IMR-90 (cell line): ENCODE data around the gene CAB39. TPM values are rescaled to one million over a fixed set of nuclear protein-coding genes. Genes with fewer than 3 reads are reported as not detected.

Experiments
- ATAC-seq: fragments of 200-7000 bp; cut with Tn5 transposase; 2 replicates; pipeline ENCODE4 v1.9.1; 2020; ENCODE audit warnings: low read depth, mild to moderate bottlenecking, moderate library complexity
- BruUV-seq: library from RNA; stranded (reverse); fragments of 400-500 nt; replicated peaks from 2 replicates; lab custom pipeline; 2021; lab: Mats Ljungman, UMichigan
- CTCF ChIA-PET: fragments of 300-600 bp; formaldehyde crosslinking; extraction: SDS; loops from one replicate; lab custom pipeline; 2021; ENCODE audit warnings: antibody characterized with exemption; lab: Yijun Ruan, JAX
- POLR2A ChIA-PET: fragments of 300-600 bp; sonication (Branson Sonifier 250); formaldehyde crosslinking; loops from one replicate; lab custom pipeline; 2022; ENCODE audit warnings: antibody characterized with exemption; ENCODE audit not compliant: unreplicated experiment; lab: Charles Lee
- DNase-seq: peaks from one replicate; pipeline ENCODE4 v3.0.0; 2013
- H2AFZ ChIP-seq: replicated peaks from 2 replicates; pipeline ENCODE3; 2013; ENCODE audit warnings: low read length, mild to moderate bottlenecking; ENCODE audit not compliant: poor library complexity
- H2AK5ac ChIP-seq: 2 replicates; pipeline ENCODE4 v1.6.1; 2013; ENCODE audit warnings: low read depth, low read length, inconsistent platforms
- H2AK9ac ChIP-seq: replicated peaks from 2 replicates; pipeline ENCODE3; 2013; ENCODE audit warnings: mild to moderate bottlenecking, low read depth, low read length, moderate library complexity; ENCODE audit not compliant: poor library complexity
- H2BK120ac ChIP-seq: 2 replicates; pipeline ENCODE4 v1.6.1; 2013; ENCODE audit warnings: low read depth, low read length, inconsistent platforms
- H2BK15ac ChIP-seq: 3 replicates; pipeline ENCODE4 v1.6.1; 2013; ENCODE audit warnings: low read depth, low read length, inconsistent platforms
- H2BK20ac ChIP-seq: 2 replicates; pipeline ENCODE4 v1.6.1; 2013; ENCODE audit warnings: low read depth, mild to moderate bottlenecking, inconsistent platforms, low read length, moderate library complexity
- H2BK5ac ChIP-seq: 2 replicates; pipeline ENCODE4 v1.6.1; 2013; ENCODE audit warnings: mild to moderate bottlenecking, low read depth, low read length, inconsistent platforms; ENCODE audit not compliant: poor library complexity, severe bottlenecking
- H3K14ac ChIP-seq: replicated peaks from 2 replicates; pipeline ENCODE4 v1.6.1; 2013; ENCODE audit warnings: low read depth, low read length, inconsistent platforms
- H3K18ac ChIP-seq: 2 replicates; pipeline ENCODE4 v1.6.1; 2013; ENCODE audit warnings: low read depth, low read length, control low read depth
- H3K23ac ChIP-seq: 2 replicates; pipeline ENCODE4 v1.6.1; 2013; ENCODE audit warnings: low read depth, low read length, inconsistent platforms
- H3K27ac ChIP-seq: 2 replicates; pipeline ENCODE4 v1.5.1; 2013; ENCODE audit warnings: mild to moderate bottlenecking, control low read depth, low read length; ENCODE audit not compliant: insufficient read depth
- H3K27me3 ChIP-seq: 2 replicates; pipeline ENCODE4 v1.6.1; 2013; ENCODE audit warnings: low read length; ENCODE audit not compliant: control insufficient read depth, insufficient read depth
- H3K36me3 ChIP-seq: 2 replicates; pipeline ENCODE4 v1.6.1; 2013; ENCODE audit warnings: low read length, mixed read lengths; ENCODE audit not compliant: control insufficient read depth, insufficient read depth
- H3K4ac ChIP-seq: 2 replicates; pipeline ENCODE4 v1.6.1; 2013; ENCODE audit warnings: low read depth, low read length, inconsistent platforms
- H3K4me1 ChIP-seq: 2 replicates; pipeline ENCODE4 v1.6.1; 2013; ENCODE audit warnings: low read length, mixed read lengths; ENCODE audit not compliant: control insufficient read depth, insufficient read depth
- H3K4me2 ChIP-seq: 2 replicates; pipeline ENCODE4 v1.6.1; 2013; ENCODE audit warnings: low read depth, mild to moderate bottlenecking, control low read depth, low read length, moderate library complexity
- H3K4me3 ChIP-seq: 2 replicates; pipeline ENCODE4 v1.5.1; 2013; ENCODE audit warnings: low read depth, mild to moderate bottlenecking, control low read depth, low read length, moderate library complexity; ENCODE audit not compliant: insufficient read depth
- H3K56ac ChIP-seq: 2 replicates; pipeline ENCODE4 v1.6.1; 2013; ENCODE audit warnings: low read length, inconsistent platforms; ENCODE audit not compliant: insufficient read depth; ENCODE audit errors: extremely low read depth
- H3K79me1 ChIP-seq, 2 experiments: 2 replicates each; pipeline ENCODE4 v1.6.1; 2013; ENCODE audit warnings: low read length in 2 of 2, inconsistent platforms in 1 of 2, low read depth in 1 of 2
- H3K9ac ChIP-seq: 2 replicates; pipeline ENCODE4 v1.6.1; 2013; ENCODE audit warnings: low read depth, low read length, control low read depth
- H3K9me1 ChIP-seq: 2 replicates; pipeline ENCODE4 v1.6.1; 2013; ENCODE audit warnings: low read length, inconsistent platforms; ENCODE audit not compliant: insufficient read depth
- H3K9me3 ChIP-seq: 2 replicates; pipeline ENCODE4 v1.6.1; 2013; ENCODE audit warnings: low read length; ENCODE audit not compliant: control insufficient read depth, insufficient read depth
- H4K20me1 ChIP-seq: 2 replicates; pipeline ENCODE4 v1.6.1; 2013; ENCODE audit warnings: low read length, inconsistent platforms; ENCODE audit not compliant: insufficient read depth
- H4K5ac ChIP-seq: 2 replicates; pipeline ENCODE4 v1.6.1; 2013; ENCODE audit warnings: mild to moderate bottlenecking, low read depth, low read length, control low read depth
- H4K8ac ChIP-seq, 2 experiments: 2 replicates each; pipeline ENCODE4 v1.6.1; 2013; ENCODE audit warnings: low read depth in 2 of 2, low read length in 2 of 2, control low read depth in 1 of 2, inconsistent platforms in 1 of 2
- H4K91ac ChIP-seq: 2 replicates; pipeline ENCODE4 v1.6.1; 2013; ENCODE audit warnings: low read depth, low read length, inconsistent platforms; ENCODE audit not compliant: insufficient read depth
- CEBPB ChIP-seq: IDR thresholded peaks from 2 replicates; pipeline ENCODE4 v1.6.1; 2012; ENCODE audit warnings: low read depth, low read length, improper control_type of control experiment
- FOS ChIP-seq: fragments of 150-350 bp; IDR thresholded peaks from 2 replicates; pipeline ENCODE4 v1.6.1; 2016; ENCODE audit warnings: low read depth, low read length
- MAFK ChIP-seq: IDR thresholded peaks from 2 replicates; pipeline ENCODE4 v1.6.1; 2012; ENCODE audit warnings: low read depth, low read length, improper control_type of control experiment
- MAZ ChIP-seq: IDR thresholded peaks from 2 replicates; pipeline ENCODE4 v1.6.1; 2012; ENCODE audit warnings: low read depth, mild to moderate bottlenecking, low read length, improper control_type of control experiment, moderate library complexity, borderline replicate concordance
- MXI1 ChIP-seq: IDR thresholded peaks from 2 replicates; pipeline ENCODE4 v1.6.1; 2012; ENCODE audit warnings: low read depth, mild to moderate bottlenecking, low read length, moderate library complexity, borderline replicate concordance
- NFE2L2 ChIP-seq: fragments of 150-350 bp; IDR thresholded peaks from 2 replicates; pipeline ENCODE4 v1.6.1; 2016; ENCODE audit warnings: low read depth, mild to moderate bottlenecking, low read length
- POLR2A ChIP-seq: IDR thresholded peaks from 2 replicates; pipeline ENCODE4 v1.6.1; 2012; ENCODE audit warnings: mild to moderate bottlenecking, low read depth, low read length
- RAD21 ChIP-seq: IDR thresholded peaks from 2 replicates; pipeline ENCODE4 v1.6.1; 2012; ENCODE audit warnings: low read length, improper control_type of control experiment
- RCOR1 ChIP-seq: IDR thresholded peaks from 2 replicates; pipeline ENCODE4 v1.6.1; 2012; ENCODE audit warnings: mild to moderate bottlenecking, low read length, improper control_type of control experiment; ENCODE audit not compliant: insufficient replicate concordance
- RFX5 ChIP-seq: IDR thresholded peaks from 2 replicates; pipeline ENCODE4 v1.8.0; 2012; ENCODE audit warnings: low read depth, mild to moderate bottlenecking, low read length, moderate library complexity
- SMC3 ChIP-seq: fragments of 150-350 bp; IDR thresholded peaks from 2 replicates; pipeline ENCODE4 v1.6.1; 2016; ENCODE audit warnings: low read depth, mild to moderate bottlenecking, antibody characterized with exemption, low read length, moderate library complexity
- WGBS, 2 experiments: methylation state at CpG; one replicate each; pipeline versions ENCODE4 v1.1.5 to v1.1.7; 2013; ENCODE audit warnings: missing lambda C conversion rate in 2 of 2; ENCODE audit not compliant: insufficient read length in 1 of 2; ENCODE audit errors: extremely low coverage in 2 of 2; 5-methylcytosine and 5-hydroxymethylcytosine counted together
- dilution Hi-C: fragments of 300-500 bp; cut with HindIII; formaldehyde crosslinking; loops from one replicate; pipeline ENCODE4 v1.14.3; 2018; ENCODE audit warnings: low sequenced_read_pairs; ENCODE audit not compliant: unreplicated experiment
- in situ Hi-C: fragments of 300-500 bp; cut with MboI; formaldehyde crosslinking; loops from 3 replicates; pipeline ENCODE4 v1.14.3; 2019; ENCODE audit warnings: low sequenced_read_pairs, inconsistent platforms, mixed read lengths
- intact Hi-C: fragments of 100-400 bp; cut with micrococcal nuclease; formaldehyde crosslinking; loops from 2 replicates; pipeline ENCODE4 v1.10.0; 2022
- polyA plus RNA-seq, 3 experiments: library from polyadenylated mRNA; depleted of rRNA; stranded (reverse); fragments of >200 nt; gene quantifications; 2 replicates each; pipeline ENCODE4 v1.2.3, GENCODE V29; 2012; ENCODE audit warnings: low replicate concordance in 1 of 3
- total RNA-seq: library from RNA; depleted of rRNA; stranded (reverse); fragments of >200 nt; gene quantifications from 2 replicates; pipeline ENCODE4 v1.2.3, GENCODE V29; 2012
- TF ChIP-seq, protein P1 (sequence below): fragments of 150-350 bp; IDR thresholded peaks from 2 replicates; pipeline ENCODE4 v1.6.1; 2017; ENCODE audit warnings: mild to moderate bottlenecking, antibody characterized with exemption, low read length, low read depth
- TF ChIP-seq, protein P2 (sequence below): conservative IDR thresholded peaks from 2 replicates; pipeline ENCODE4 v1.5.1; 2012; ENCODE audit warnings: mild to moderate bottlenecking, low read depth, low read length, improper control_type of control experiment
- TF ChIP-seq, protein P3 (sequence below): fragments of 150-350 bp; IDR thresholded peaks from 2 replicates; pipeline ENCODE4 v1.6.1; 2016; ENCODE audit warnings: low read depth, mild to moderate bottlenecking, low read length, moderate library complexity, borderline replicate concordance

CAB39 gene
- total and polyA plus RNA-seq, 2 of the 4 experiments (the other 2 are of a cell fraction): 38.2 to 71.7 TPM

DNA sequence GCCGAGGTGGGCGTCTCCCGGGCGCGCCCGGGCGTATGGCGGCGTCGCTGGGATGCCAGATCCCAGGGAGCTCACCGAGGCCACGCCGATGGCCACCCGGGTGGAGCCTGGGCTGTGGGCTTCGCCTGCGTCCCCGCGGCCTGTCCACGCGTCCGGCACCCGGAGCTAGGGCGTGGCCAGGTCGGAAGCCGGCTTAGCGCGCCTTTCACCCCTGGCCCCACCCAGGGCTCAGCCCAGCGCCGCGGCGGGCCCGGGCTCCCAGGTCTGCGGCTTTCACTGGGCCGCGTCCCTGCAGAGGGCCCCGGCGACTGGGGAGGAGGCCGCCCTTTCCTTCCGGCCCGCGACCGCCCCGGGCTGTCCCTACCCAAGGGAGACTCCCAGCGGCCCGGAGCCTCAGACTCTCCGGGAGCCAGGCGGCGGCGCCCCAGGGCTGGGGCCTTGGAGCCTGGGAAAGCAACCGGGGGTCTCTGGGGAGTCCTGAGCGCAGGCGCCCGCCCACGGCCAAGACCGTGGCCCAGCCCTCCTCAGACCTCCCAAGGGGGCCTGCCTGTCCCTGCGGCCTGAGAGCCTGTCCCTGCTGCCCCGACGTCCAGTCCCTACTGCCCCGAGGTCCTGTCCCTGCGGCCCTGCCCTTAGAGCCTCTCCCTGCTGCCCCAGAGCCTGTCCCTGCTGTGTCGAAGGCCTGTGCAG lies 115.8 kb downstream of the CAB39 start:
- peaks cover 6% of the 10 kb centered on the region for H3K9me3 ChIP-seq
- H2BK15ac ChIP-seq: no peak overlapping the region
- H3K4me2 ChIP-seq: no peak overlapping the region
- no peaks in the 10 kb centered on the region for H3K9me1 ChIP-seq
- no peak overlapping the region for H3K4ac ChIP-seq
- intact Hi-C loops: no loop called here
- H3K14ac ChIP-seq: no peak overlapping the region
- no peak for DNase-seq
- WGBS, 2 experiments: 27% methylated on average over 39 of the region's 61 CpGs; no CpG with 5 or more reads in 1 of the 2 experiments
- no peak overlapping the region for H2AK5ac ChIP-seq
- no peak overlapping the region for H2BK20ac ChIP-seq
- in situ Hi-C loops: no loop called here
- peak overlapping the region; percentile 80 for H2AFZ ChIP-seq
- POLR2A ChIA-PET: no interaction called here
- no peak overlapping the region for H2BK120ac ChIP-seq
- H4K8ac ChIP-seq: no peak overlapping the region
- H3K36me3 ChIP-seq: no peaks in the 10 kb centered on the region
- dilution Hi-C loops: no loop called here
- H4K91ac ChIP-seq: no peak overlapping the region
- H4K5ac ChIP-seq: no peak overlapping the region
- no peak overlapping the region for H3K56ac ChIP-seq
- CTCF ChIA-PET: no interaction called here
- TF ChIP-seq, protein P1, sequence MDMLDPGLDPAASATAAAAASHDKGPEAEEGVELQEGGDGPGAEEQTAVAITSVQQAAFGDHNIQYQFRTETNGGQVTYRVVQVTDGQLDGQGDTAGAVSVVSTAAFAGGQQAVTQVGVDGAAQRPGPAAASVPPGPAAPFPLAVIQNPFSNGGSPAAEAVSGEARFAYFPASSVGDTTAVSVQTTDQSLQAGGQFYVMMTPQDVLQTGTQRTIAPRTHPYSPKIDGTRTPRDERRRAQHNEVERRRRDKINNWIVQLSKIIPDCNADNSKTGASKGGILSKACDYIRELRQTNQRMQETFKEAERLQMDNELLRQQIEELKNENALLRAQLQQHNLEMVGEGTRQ: no peak
- TF ChIP-seq NFE2L2 (no peak), MXI1 (no peak), MAZ (no peak), FOS (no peak), RAD21 (no peak), CEBPB (no peak), MAFK (no peak), RCOR1 (no peak), RFX5 (no peak), SMC3 (no peak), POLR2A (no peak)
- TF ChIP-seq, protein P2, sequence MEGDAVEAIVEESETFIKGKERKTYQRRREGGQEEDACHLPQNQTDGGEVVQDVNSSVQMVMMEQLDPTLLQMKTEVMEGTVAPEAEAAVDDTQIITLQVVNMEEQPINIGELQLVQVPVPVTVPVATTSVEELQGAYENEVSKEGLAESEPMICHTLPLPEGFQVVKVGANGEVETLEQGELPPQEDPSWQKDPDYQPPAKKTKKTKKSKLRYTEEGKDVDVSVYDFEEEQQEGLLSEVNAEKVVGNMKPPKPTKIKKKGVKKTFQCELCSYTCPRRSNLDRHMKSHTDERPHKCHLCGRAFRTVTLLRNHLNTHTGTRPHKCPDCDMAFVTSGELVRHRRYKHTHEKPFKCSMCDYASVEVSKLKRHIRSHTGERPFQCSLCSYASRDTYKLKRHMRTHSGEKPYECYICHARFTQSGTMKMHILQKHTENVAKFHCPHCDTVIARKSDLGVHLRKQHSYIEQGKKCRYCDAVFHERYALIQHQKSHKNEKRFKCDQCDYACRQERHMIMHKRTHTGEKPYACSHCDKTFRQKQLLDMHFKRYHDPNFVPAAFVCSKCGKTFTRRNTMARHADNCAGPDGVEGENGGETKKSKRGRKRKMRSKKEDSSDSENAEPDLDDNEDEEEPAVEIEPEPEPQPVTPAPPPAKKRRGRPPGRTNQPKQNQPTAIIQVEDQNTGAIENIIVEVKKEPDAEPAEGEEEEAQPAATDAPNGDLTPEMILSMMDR: no peak
- TF ChIP-seq, protein P3, sequence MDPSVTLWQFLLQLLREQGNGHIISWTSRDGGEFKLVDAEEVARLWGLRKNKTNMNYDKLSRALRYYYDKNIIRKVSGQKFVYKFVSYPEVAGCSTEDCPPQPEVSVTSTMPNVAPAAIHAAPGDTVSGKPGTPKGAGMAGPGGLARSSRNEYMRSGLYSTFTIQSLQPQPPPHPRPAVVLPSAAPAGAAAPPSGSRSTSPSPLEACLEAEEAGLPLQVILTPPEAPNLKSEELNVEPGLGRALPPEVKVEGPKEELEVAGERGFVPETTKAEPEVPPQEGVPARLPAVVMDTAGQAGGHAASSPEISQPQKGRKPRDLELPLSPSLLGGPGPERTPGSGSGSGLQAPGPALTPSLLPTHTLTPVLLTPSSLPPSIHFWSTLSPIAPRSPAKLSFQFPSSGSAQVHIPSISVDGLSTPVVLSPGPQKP: no peak
- H3K23ac ChIP-seq: no peak overlapping the region
- H3K79me1 ChIP-seq: no peaks in the 10 kb centered on the region
- H3K4me1 ChIP-seq: no peaks in the 10 kb centered on the region
- H3K4me3 ChIP-seq: no peak overlapping the region
- H3K9ac ChIP-seq: no peak overlapping the region
- no peak overlapping the region for H3K27ac ChIP-seq
- no peak overlapping the region for H3K18ac ChIP-seq
- H2BK5ac ChIP-seq: no peak overlapping the region
- ATAC-seq: no peak
- no TSS peak for BruUV-seq
- H2AK9ac ChIP-seq: peak overlapping the region; percentile 78
- H3K27me3 ChIP-seq: peaks cover 34% of the 10 kb centered on the region
- no peaks in the 10 kb centered on the region for H4K20me1 ChIP-seq
